Gastroesophageal sphincter (tissue), 4 donors: Measurements from ENCODE around the gene TMEM201. TPM values are rescaled to one million over a fixed set of nuclear protein-coding genes. Genes with fewer than 3 reads are reported as not detected.

Experiments
- ATAC-seq: fragments of 150-250 bp; one replicate; pipeline ENCODE4 v1.9.1; 2016; ENCODE audit warnings: mild to moderate bottlenecking, moderate library complexity
- H3K27ac ChIP-seq, 4 donors: fragments of 200-600 bp; sonication (generic) in 3 of 4; 1 replicate in 3 of 4; 2 replicates in 1 of 4; pipeline ENCODE4 v1.5.1; 2016 to 2019
- H3K27me3 ChIP-seq: fragments of 200-600 bp; sonication (generic); one replicate; pipeline ENCODE4 v1.5.1; 2019
- H3K36me3 ChIP-seq, 2 donors: fragments of 200-600 bp; sonication (generic); one replicate each; pipeline ENCODE4 v1.5.1; 2019; ENCODE audit warnings: control low read depth in 1 of 2
- H3K4me1 ChIP-seq, 3 donors: fragments of 200-600 bp; sonication (generic); 1 replicate in 2 of 3; 2 replicates in 1 of 3; pipeline ENCODE4 v1.5.1; 2016 to 2019; ENCODE audit warnings: control low read depth in 2 of 3
- H3K4me3 ChIP-seq, 2 donors: fragments of 200-600 bp; sonication (generic); one replicate each; pipeline ENCODE4 v1.5.1; 2019; ENCODE audit warnings: mild to moderate bottlenecking in 1 of 2, moderate library complexity in 1 of 2
- H3K9me3 ChIP-seq, 3 donors: fragments of 200-600 bp; sonication (generic); one replicate each; pipeline ENCODE4 v1.5.1; 2017 to 2019; ENCODE audit warnings: control low read depth in 2 of 3
- EP300 ChIP-seq: sonication (generic); formaldehyde crosslinking; IDR thresholded peaks from one replicate; pipeline ENCODE4 v1.6.1; 2017; ENCODE audit warnings: antibody characterized with exemption, mild to moderate bottlenecking
- POLR2A ChIP-seq, 2 donors: fragments of 450-650 bp; IDR thresholded peaks; one replicate each; pipeline ENCODE4 v1.6.1; 2017; ENCODE audit warnings: antibody characterized with exemption in 2 of 2, mild to moderate bottlenecking in 2 of 2, moderate library complexity in 1 of 2
- POLR2AphosphoS5 ChIP-seq: sonication (generic); formaldehyde crosslinking; IDR thresholded peaks from one replicate; pipeline ENCODE4 v1.6.1; 2017; ENCODE audit warnings: antibody characterized with exemption
- WGBS, 2 donors: methylation state at CpG; one replicate each; pipeline ENCODE4 v1.1.5; 2018; ENCODE audit warnings: low coverage in 1 of 2; 5-methylcytosine and 5-hydroxymethylcytosine counted together
- total RNA-seq, 4 donors: library from RNA; depleted of rRNA; stranded (reverse); fragments of >200 nt; gene quantifications; one replicate each; pipeline ENCODE4 v1.1.0, GENCODE V29; 2016
- TF ChIP-seq, protein P1 (sequence below), 4 experiments: fragments of 200-600 bp in 2 of 4; fragments of 450-650 bp in 2 of 4; sonication (generic) in 1 of 4; IDR thresholded peaks; one replicate each; pipeline ENCODE4 v1.5.1; 2017 to 2019; ENCODE audit warnings: antibody characterized with exemption in 4 of 4, mild to moderate bottlenecking in 2 of 4, moderate library complexity in 2 of 4

TMEM201 gene
- total RNA-seq, 4 donors from 2014 or later: 4.4 to 9.3 (median 5.5) TPM

DNA sequence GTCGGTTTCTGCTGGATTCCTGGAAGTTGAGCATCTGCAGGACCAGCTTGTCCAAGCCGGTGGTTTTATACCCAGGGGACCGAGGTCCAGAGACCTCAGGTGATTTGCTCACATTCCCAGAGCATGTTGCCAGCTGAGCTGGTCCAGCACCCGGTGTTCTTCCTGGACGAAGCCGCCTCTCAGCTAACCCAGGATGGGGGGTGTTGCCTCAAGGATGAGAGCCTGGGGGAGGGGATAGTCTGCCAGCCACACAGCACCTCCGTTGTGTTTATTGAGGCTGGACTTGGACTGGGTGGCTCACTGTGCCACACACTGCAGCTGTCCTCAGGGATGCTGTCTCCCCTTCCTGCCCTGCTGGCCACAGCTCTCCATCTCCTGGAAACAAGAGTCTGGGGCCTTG is 1.5 kb downstream of the TMEM201 start:
- Histone ChIP-seq H3K4me1 (peaks cover 0 to 66% (median 15%) of the 10 kb centered on the region in 3 donors), H3K27me3 (no peaks in the 10 kb centered on the region), H3K9me3 (no peaks in the 10 kb centered on the region), H3K4me3 (peak overlapping the region in 1 of 2 donors; percentile 82), H3K27ac (peak overlapping the region in 1 of 4 donors; percentile 83), H3K36me3 (no peaks in the 10 kb centered on the region)
- 52% methylated on average over 2 of the region's 7 CpGs; no CpG with 5 or more reads in 1 of the 2 donors for WGBS, 2 donors
- ATAC-seq: no peak
- TF ChIP-seq POLR2A (IDR thresholded peaks at IDR 0.05) (no peak), POLR2AphosphoS5 (no peak), EP300 (no peak)
- TF ChIP-seq, protein P1, sequence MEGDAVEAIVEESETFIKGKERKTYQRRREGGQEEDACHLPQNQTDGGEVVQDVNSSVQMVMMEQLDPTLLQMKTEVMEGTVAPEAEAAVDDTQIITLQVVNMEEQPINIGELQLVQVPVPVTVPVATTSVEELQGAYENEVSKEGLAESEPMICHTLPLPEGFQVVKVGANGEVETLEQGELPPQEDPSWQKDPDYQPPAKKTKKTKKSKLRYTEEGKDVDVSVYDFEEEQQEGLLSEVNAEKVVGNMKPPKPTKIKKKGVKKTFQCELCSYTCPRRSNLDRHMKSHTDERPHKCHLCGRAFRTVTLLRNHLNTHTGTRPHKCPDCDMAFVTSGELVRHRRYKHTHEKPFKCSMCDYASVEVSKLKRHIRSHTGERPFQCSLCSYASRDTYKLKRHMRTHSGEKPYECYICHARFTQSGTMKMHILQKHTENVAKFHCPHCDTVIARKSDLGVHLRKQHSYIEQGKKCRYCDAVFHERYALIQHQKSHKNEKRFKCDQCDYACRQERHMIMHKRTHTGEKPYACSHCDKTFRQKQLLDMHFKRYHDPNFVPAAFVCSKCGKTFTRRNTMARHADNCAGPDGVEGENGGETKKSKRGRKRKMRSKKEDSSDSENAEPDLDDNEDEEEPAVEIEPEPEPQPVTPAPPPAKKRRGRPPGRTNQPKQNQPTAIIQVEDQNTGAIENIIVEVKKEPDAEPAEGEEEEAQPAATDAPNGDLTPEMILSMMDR (IDR thresholded peaks at IDR 0.05): no peak

DNA sequence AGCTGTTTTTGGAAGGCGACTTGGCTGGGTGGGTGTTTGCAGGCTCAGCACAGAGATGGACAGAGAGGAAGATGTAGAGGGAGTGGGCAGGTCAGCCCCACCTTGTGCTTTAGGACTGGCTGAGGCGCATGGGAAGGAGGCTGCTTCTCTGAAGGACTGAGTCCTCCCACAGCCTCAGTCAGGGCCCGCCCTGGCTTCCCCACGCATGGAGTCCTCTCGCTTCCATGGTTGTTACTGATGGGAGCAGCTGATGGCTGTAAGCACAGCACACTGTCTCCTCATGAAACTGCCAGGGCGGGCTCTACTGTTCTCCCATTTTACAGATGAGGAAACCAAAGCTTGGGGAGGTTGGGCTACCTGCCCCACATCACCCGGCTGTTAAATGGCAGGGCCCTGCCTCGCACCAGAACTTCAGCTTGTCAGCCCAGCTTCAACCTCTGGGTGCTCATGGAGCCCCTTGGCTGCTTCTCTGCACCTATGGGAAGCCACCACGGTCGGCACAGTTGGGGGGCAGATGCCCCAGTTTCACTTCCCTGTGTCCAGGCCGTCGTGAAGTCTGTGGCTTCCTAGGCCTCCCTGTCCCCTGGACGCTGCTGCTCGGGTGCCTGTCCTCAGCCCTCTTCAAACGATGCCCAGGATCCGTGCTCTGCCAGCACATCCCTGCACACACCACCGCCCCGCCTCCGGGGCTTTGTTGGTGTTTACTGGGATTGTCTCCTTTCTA is 2.4 kb downstream of the TMEM201 start:
- Histone ChIP-seq H3K36me3 (no peaks in the 10 kb centered on the region), H3K27me3 (no peaks in the 10 kb centered on the region), H3K4me3 (no peak overlapping the region), H3K4me1 (peaks cover 0 to 75% (median 15%) of the 10 kb centered on the region in 3 donors), H3K27ac (no peak overlapping the region), H3K9me3 (no peaks in the 10 kb centered on the region)
- TF ChIP-seq POLR2AphosphoS5 (no peak), POLR2A (IDR thresholded peaks at IDR 0.05) (no peak), EP300 (no peak)
- TF ChIP-seq, protein P1 (IDR thresholded peaks at IDR 0.05): no peak
- WGBS, 2 donors: 91 to 93% methylated on average over 4 to 7 of the region's 19 CpGs
- no peak for ATAC-seq

GRCh38 chr1:9591669-9592509 is 3.2 kb downstream of the TMEM201 start:
- H3K4me1 ChIP-seq: peaks cover 0 to 83% (median 15%) of the 10 kb centered on the region in 3 donors
- ATAC-seq: no peak
- peaks cover 0 to 4% of the 10 kb centered on the region in 2 donors for H3K36me3 ChIP-seq
- H3K9me3 ChIP-seq: no peaks in the 10 kb centered on the region
- no peak overlapping the region for H3K4me3 ChIP-seq
- TF ChIP-seq POLR2A (IDR thresholded peaks at IDR 0.05): no peak
- TF ChIP-seq, protein P1 (IDR thresholded peaks at IDR 0.05): no peak
- TF ChIP-seq EP300: no peak
- TF ChIP-seq POLR2AphosphoS5: no peak
- 80 to 81% methylated on average over 6 to 11 of the region's 22 CpGs for WGBS, 2 donors
- no peaks in the 10 kb centered on the region for H3K27me3 ChIP-seq
- H3K27ac ChIP-seq: no peak overlapping the region

DNA sequence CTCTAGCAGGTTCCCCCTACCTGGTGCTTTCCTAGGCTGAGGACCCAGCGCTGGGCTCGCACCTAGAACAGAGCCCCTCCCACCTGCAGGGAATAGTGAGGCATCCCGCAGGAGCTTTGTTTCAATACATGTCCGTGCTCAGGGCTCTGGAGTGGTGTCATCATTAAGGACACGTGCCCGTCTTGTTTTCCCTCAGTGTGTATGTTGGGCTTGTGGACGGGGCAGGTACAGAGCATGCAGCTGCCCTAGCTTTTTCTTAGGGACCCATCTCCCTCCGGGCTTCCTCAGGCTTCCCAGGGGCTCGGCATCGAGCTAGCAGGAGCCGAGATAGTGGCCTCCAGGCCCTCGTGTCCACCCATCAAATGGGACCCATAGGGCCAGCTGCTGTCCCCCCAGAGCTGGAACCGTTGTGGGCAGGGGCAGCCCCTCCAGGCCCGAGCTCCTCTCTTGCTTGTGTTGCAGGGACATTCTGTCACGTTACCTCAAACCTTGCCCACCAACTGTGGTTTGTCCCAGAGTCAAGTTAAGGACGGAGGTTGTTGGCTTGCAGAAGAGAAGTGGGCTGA is 3.9 kb downstream of the TMEM201 start:
- no peaks in the 10 kb centered on the region for H3K9me3 ChIP-seq
- TF ChIP-seq POLR2AphosphoS5 (no peak), POLR2A (IDR thresholded peaks at IDR 0.05) (no peak), EP300 (no peak)
- TF ChIP-seq, protein P1 (IDR thresholded peaks at IDR 0.05): no peak
- H3K4me1 ChIP-seq: peaks cover 0 to 86% (median 15%) of the 10 kb centered on the region in 3 donors
- H3K4me3 ChIP-seq: no peak overlapping the region
- no peaks in the 10 kb centered on the region for H3K27me3 ChIP-seq
- 100% methylated on average over 2 of the region's 16 CpGs; no CpG with 5 or more reads in 1 of the 2 donors for WGBS, 2 donors
- peaks cover 0 to 11% of the 10 kb centered on the region in 2 donors for H3K36me3 ChIP-seq
- no peak for ATAC-seq
- H3K27ac ChIP-seq: peak overlapping the region in 2 of 4 donors; percentile 35 to 43
